SK-N-SH (cell line): ENCODE measurements around the gene PLEKHD1. TPM values are rescaled to one million over a fixed set of nuclear protein-coding genes. Genes with fewer than 3 reads are reported as not detected.

Experiments
- polyA plus RNA-seq, 3 experiments: library from polyadenylated mRNA; depleted of rRNA; stranded (reverse); fragments of >200 nt; gene quantifications; 2 replicates each; pipeline ENCODE4 v1.2.3, GENCODE V29; 2012

PLEKHD1 gene
- polyA plus RNA-seq, 1 of the 3 experiments (the other 2 are of a cell fraction), result 0.05 TPM

Other genes with a start within 250 kb of the PLEKHD1 start
- gene GALNT16, start 224.6 kb upstream of the PLEKHD1 start, polyA plus RNA-seq (2012; rRNA removed), result 12.7 and 17.0 TPM in 2 replicates
- 186 and 228 TPM in 2 replicates for gene ERH, start 86.4 kb upstream of the PLEKHD1 start, polyA plus RNA-seq (2012; rRNA removed)
- 39.8 and 68.9 TPM in 2 replicates for gene SLC39A9, start 86.0 kb upstream of the PLEKHD1 start, polyA plus RNA-seq (2012; rRNA removed)
- gene CCDC177, start 90.1 kb downstream of the PLEKHD1 start, polyA plus RNA-seq (2012; rRNA removed), result not detected in 2 replicates
- 8.5 and 9.5 TPM in 2 replicates for gene SUSD6, start 126.9 kb downstream of the PLEKHD1 start, polyA plus RNA-seq (2012; rRNA removed)